Measurements from ENCODE around the gene PERCC1. TPM values are rescaled to one million over a fixed set of nuclear protein-coding genes. Genes with fewer than 3 reads are reported as not detected.

The PERCC1 gene
- total RNA-seq, 4 donors from 2014 or later, result 1.3 TPM; not detected in 3

GRCh38 chr16:1427473-1428461 lies 3.1 kb upstream of the PERCC1 start:
- 58% methylated on average over 10 of the region's 53 CpGs for WGBS
- DNase-seq (ENCODE audit: low spot score in 2 of 2), result no peak
- H3K4me3 ChIP-seq, result peak overlapping the region; percentile 27

GRCh38 chr16:1428511-1428910 lies 2.4 kb upstream of the PERCC1 start:
- no peak for DNase-seq (ENCODE audit: low spot score in 2 of 2)
- no peak overlapping the region for H3K27ac ChIP-seq
- peak overlapping the region; percentile 27 for H3K4me3 ChIP-seq
- TF ChIP-seq CTCF (IDR thresholded peaks at IDR 0.05) (peak; percentile 3 to 51), POLR2AphosphoS5 (IDR thresholded peaks at IDR 0.05) (no peak)
- no CpG with 5 or more reads among the region's 21 CpGs for WGBS
- no peaks in the 10 kb centered on the region for H3K27me3 ChIP-seq
- H3K9me3 ChIP-seq, result no peaks in the 10 kb centered on the region
- H3K36me3 ChIP-seq, result no peaks in the 10 kb centered on the region
- peaks cover 11% of the 10 kb centered on the region for H3K4me1 ChIP-seq

More at GRCh38 chr16:1427473-1428461, 3.1 kb upstream of the PERCC1 start:
- Histone ChIP-seq H3K27me3 (no peaks in the 10 kb centered on the region), H3K27ac (no peak overlapping the region), H3K36me3 (no peaks in the 10 kb centered on the region), H3K9me3 (no peaks in the 10 kb centered on the region), H3K4me1 (peaks cover 11% of the 10 kb centered on the region)
- TF ChIP-seq EP300 (IDR thresholded peaks at IDR 0.05), result no peak
- TF ChIP-seq POLR2A (IDR thresholded peaks at IDR 0.05), result no peak

- no peaks in the 10 kb centered on the region for H3K36me3 ChIP-seq
- DNase-seq (ENCODE audit: low spot score in 2 of 2), result no peak
These were observed 1.9 kb upstream of the PERCC1 start for GRCh38 chr16:1429012-1429411.

GRCh38 chr16:1429631-1430030 lies 1.2 kb upstream of the PERCC1 start:
- WGBS, result 97% methylated on average over 10 of the region's 13 CpGs
- Histone ChIP-seq H3K4me1 (peaks cover 11% of the 10 kb centered on the region), H3K27me3 (no peaks in the 10 kb centered on the region), H3K27ac (no peak overlapping the region), H3K9me3 (no peaks in the 10 kb centered on the region), H3K4me3 (no peak overlapping the region), H3K36me3 (no peaks in the 10 kb centered on the region)
- no peak for TF ChIP-seq POLR2A (IDR thresholded peaks at IDR 0.05)
- no peak for TF ChIP-seq EP300 (IDR thresholded peaks at IDR 0.05)
- no peak for TF ChIP-seq CTCF (IDR thresholded peaks at IDR 0.05)
- no peak for TF ChIP-seq POLR2AphosphoS5 (IDR thresholded peaks at IDR 0.05)
- no peak for DNase-seq (ENCODE audit: low spot score in 2 of 2)

More at GRCh38 chr16:1429012-1429411, 1.9 kb upstream of the PERCC1 start:
- TF ChIP-seq CTCF (IDR thresholded peaks at IDR 0.05) (no peak), POLR2A (IDR thresholded peaks at IDR 0.05) (no peak), EP300 (IDR thresholded peaks at IDR 0.05) (no peak)
- 73% methylated on average over 6 of the region's 11 CpGs for WGBS
- Histone ChIP-seq H3K4me1 (peaks cover 11% of the 10 kb centered on the region), H3K27ac (no peak overlapping the region), H3K9me3 (no peaks in the 10 kb centered on the region), H3K27me3 (no peaks in the 10 kb centered on the region), H3K4me3 (peak overlapping the region; percentile 27)

- no peak overlapping the region for H3K4me3 ChIP-seq
- no peak overlapping the region for H3K27ac ChIP-seq
- DNase-seq (ENCODE audit: low spot score in 2 of 2), result no peak
- peaks cover 11% of the 10 kb centered on the region for H3K4me1 ChIP-seq
- H3K9me3 ChIP-seq, result no peaks in the 10 kb centered on the region
- no peaks in the 10 kb centered on the region for H3K27me3 ChIP-seq
- H3K36me3 ChIP-seq, result no peaks in the 10 kb centered on the region
- TF ChIP-seq EP300 (IDR thresholded peaks at IDR 0.05), result no peak
- no peak for TF ChIP-seq POLR2A (IDR thresholded peaks at IDR 0.05)
- no peak for TF ChIP-seq POLR2AphosphoS5 (IDR thresholded peaks at IDR 0.05)
- TF ChIP-seq CTCF (IDR thresholded peaks at IDR 0.05), result no peak
- WGBS, result 74% methylated on average over 3 of the region's 14 CpGs
These were observed 592 bp upstream of the PERCC1 start for GRCh38 chr16:1430214-1430758.

Data from suprapubic skin (tissue), 4 donors.